H9 (cell line): ENCODE measurements around the gene LPAR1. TPM values are rescaled to one million over a fixed set of nuclear protein-coding genes. Genes with fewer than 3 reads are reported as not detected.
A peak's percentile ranks its signal among the peaks of the same experiment; 100 is the strongest.

Experiments
- DNase-seq: peaks from one replicate; pipeline ENCODE4 v3.0.0-alpha.2; 2017
- H2AFZ ChIP-seq: one replicate; pipeline ENCODE4 v1.6.1; 2013; ENCODE audit warnings: mild to moderate bottlenecking, low read length, control low read depth, moderate library complexity
- H2AK5ac ChIP-seq: 2 replicates; pipeline ENCODE4 v1.6.1; 2013; ENCODE audit warnings: low read length, control low read depth, mixed read lengths; ENCODE audit not compliant: insufficient read length
- H2BK120ac ChIP-seq: one replicate; pipeline ENCODE4 v1.6.1; 2013; ENCODE audit warnings: low read depth, mild to moderate bottlenecking, low read length, control low read depth, inconsistent platforms; ENCODE audit not compliant: poor library complexity, severe bottlenecking
- H2BK12ac ChIP-seq: 2 replicates; pipeline ENCODE4 v1.6.1; 2013; ENCODE audit warnings: low read length, control low read depth, mixed read lengths, low read depth; ENCODE audit not compliant: insufficient read length
- H2BK15ac ChIP-seq: 2 replicates; pipeline ENCODE4 v1.6.1; 2013; ENCODE audit warnings: low read depth, low read length, control low read depth
- H2BK20ac ChIP-seq: one replicate; pipeline ENCODE4 v1.6.1; 2013; ENCODE audit warnings: low read depth, mild to moderate bottlenecking, low read length, control low read depth, inconsistent platforms; ENCODE audit not compliant: poor library complexity, severe bottlenecking
- H2BK5ac ChIP-seq: 2 replicates; pipeline ENCODE4 v1.6.1; 2013; ENCODE audit warnings: low read length, control low read depth, mixed read lengths; ENCODE audit not compliant: insufficient read length
- H3K14ac ChIP-seq: 2 replicates; pipeline ENCODE4 v1.6.1; 2013; ENCODE audit warnings: low read length, control low read depth; ENCODE audit not compliant: insufficient read depth
- H3K18ac ChIP-seq: 2 replicates; pipeline ENCODE4 v1.6.1; 2013; ENCODE audit warnings: low read depth, mild to moderate bottlenecking, mixed read lengths, low read length, control low read depth; ENCODE audit not compliant: insufficient read length
- H3K23ac ChIP-seq: 2 replicates; pipeline ENCODE4 v1.6.1; 2013; ENCODE audit warnings: low read length, control low read depth, mixed read lengths, low read depth; ENCODE audit not compliant: insufficient read length
- H3K23me2 ChIP-seq: 2 replicates; pipeline ENCODE4 v1.6.1; 2013; ENCODE audit warnings: low read depth, mild to moderate bottlenecking, mixed read lengths, low read length, control low read depth; ENCODE audit not compliant: insufficient read length, poor library complexity, severe bottlenecking
- H3K27ac ChIP-seq: 2 replicates; pipeline ENCODE4 v1.5.1; 2013; ENCODE audit warnings: low read length, control low read depth, mixed read lengths, low read depth; ENCODE audit not compliant: insufficient read length
- H3K27me3 ChIP-seq: 2 replicates; pipeline ENCODE4 v1.6.1; 2013; ENCODE audit warnings: low read length, control low read depth, inconsistent platforms; ENCODE audit not compliant: insufficient read depth
- H3K4ac ChIP-seq: 2 replicates; pipeline ENCODE4 v1.6.1; 2013; ENCODE audit warnings: low read depth, mild to moderate bottlenecking, control low read depth, inconsistent platforms, low read length, moderate library complexity
- H3K4me1 ChIP-seq: 2 replicates; pipeline ENCODE4 v1.6.1; 2013; ENCODE audit warnings: low read length, control low read depth, inconsistent platforms; ENCODE audit not compliant: insufficient read depth
- H3K4me2 ChIP-seq: 2 replicates; pipeline ENCODE4 v1.6.1; 2013; ENCODE audit warnings: low read length, control low read depth, mixed read lengths; ENCODE audit not compliant: insufficient read length, insufficient read depth
- H3K56ac ChIP-seq: 2 replicates; pipeline ENCODE4 v1.6.1; 2013; ENCODE audit warnings: low read depth, mild to moderate bottlenecking, mixed read lengths, low read length, control low read depth; ENCODE audit not compliant: insufficient read length
- H3K79me1 ChIP-seq: 2 replicates; pipeline ENCODE4 v1.6.1; 2013; ENCODE audit warnings: low read depth, mild to moderate bottlenecking, moderate library complexity, low read length, control low read depth, inconsistent platforms; ENCODE audit not compliant: insufficient read depth, poor library complexity, severe bottlenecking
- H3K79me2 ChIP-seq: 2 replicates; pipeline ENCODE4 v1.6.1; 2013; ENCODE audit warnings: low read length, control low read depth, inconsistent platforms; ENCODE audit not compliant: insufficient read depth
- H3K9ac ChIP-seq: 2 replicates; pipeline ENCODE4 v1.6.1; 2013; ENCODE audit warnings: low read length, control low read depth, mixed read lengths; ENCODE audit not compliant: insufficient read length; ENCODE audit errors: extremely low read depth
- H3K9me3 ChIP-seq: one replicate; pipeline ENCODE4 v1.6.1; 2013; ENCODE audit warnings: low read depth, low read length, inconsistent platforms; ENCODE audit not compliant: control insufficient read depth
- H3T11ph ChIP-seq: one replicate; pipeline ENCODE4 v1.6.1; 2013; ENCODE audit warnings: mild to moderate bottlenecking, low read length, control low read depth, inconsistent platforms
- H4K20me1 ChIP-seq: one replicate; pipeline ENCODE4 v1.6.1; 2013; ENCODE audit not compliant: control insufficient read depth, insufficient read length, insufficient read depth
- H4K5ac ChIP-seq: 2 replicates; pipeline ENCODE4 v1.6.1; 2013; ENCODE audit warnings: low read depth, mild to moderate bottlenecking, mixed read lengths, low read length, control low read depth; ENCODE audit not compliant: insufficient read length
- H4K8ac ChIP-seq: replicated peaks from 2 replicates; pipeline ENCODE4 v1.6.1; 2013; ENCODE audit warnings: low read length, control low read depth, mixed read lengths, low read depth; ENCODE audit not compliant: insufficient read length
- H4K91ac ChIP-seq: 2 replicates; pipeline ENCODE4 v1.6.1; 2013; ENCODE audit warnings: low read depth, mild to moderate bottlenecking, moderate library complexity, mixed read lengths, low read length, control low read depth; ENCODE audit not compliant: insufficient read length
- H3K27ac Mint-ChIP-seq, 3 experiments: 2 replicates in 2 of 3; 3 replicates in 1 of 3; pipeline ENCODE4 v1.8.0; 2020 to 2021; ENCODE audit warnings: mixed read lengths in 3 of 3, mild to moderate bottlenecking in 1 of 3, moderate library complexity in 1 of 3
- H3K27me3 Mint-ChIP-seq: 2 replicates; pipeline ENCODE4 v1.8.0; 2021; ENCODE audit warnings: low read depth, mild to moderate bottlenecking, moderate library complexity, mixed read lengths
- H3K36me3 Mint-ChIP-seq, 3 experiments: 2 replicates in 2 of 3; 3 replicates in 1 of 3; pipeline ENCODE4 v1.8.0; 2020 to 2021; ENCODE audit warnings: low read depth in 3 of 3, mixed read lengths in 3 of 3; ENCODE audit not compliant: insufficient read depth in 1 of 3
- H3K4me1 Mint-ChIP-seq, 2 experiments: 2 replicates each; pipeline ENCODE4 v1.8.0; 2020; ENCODE audit warnings: mixed read lengths in 2 of 2
- H3K4me3 Mint-ChIP-seq, 2 experiments: 2 replicates in 1 of 2; 3 replicates in 1 of 2; pipeline ENCODE4 v1.8.0; 2020 to 2021; ENCODE audit warnings: mild to moderate bottlenecking in 2 of 2, mixed read lengths in 2 of 2, moderate library complexity in 1 of 2
- H3K9me3 Mint-ChIP-seq, 2 experiments: 2 replicates in 1 of 2; 3 replicates in 1 of 2; pipeline ENCODE4 v1.8.0; 2020; ENCODE audit warnings: mild to moderate bottlenecking in 2 of 2, mixed read lengths in 2 of 2, moderate library complexity in 1 of 2
- WGBS: extraction: QIAGEN DNeasy Blood & Tissue Kit; methylation state at CpG from one replicate; pipeline ENCODE4 v1.1.7; 2013; ENCODE audit warnings: missing lambda C conversion rate, low lambda C conversion rate, mixed read lengths; ENCODE audit not compliant: insufficient read length; ENCODE audit errors: extremely low coverage; 5-methylcytosine and 5-hydroxymethylcytosine counted together
- total RNA-seq: library from RNA; stranded (reverse); gene quantifications from 2 replicates; pipeline ENCODE4 v1.2.1, GENCODE V29; 2021
- TF ChIP-seq, protein P1 (sequence below): fragments of 200-600 bp; sonication (generic); conservative IDR thresholded peaks from 3 replicates; pipeline ENCODE4 v1.8.0; 2021; ENCODE audit warnings: antibody characterized with exemption, mild to moderate bottlenecking

LPAR1 gene
- total RNA-seq, 1 experiment from 2014 or later, result 1.3 TPM

DNA sequence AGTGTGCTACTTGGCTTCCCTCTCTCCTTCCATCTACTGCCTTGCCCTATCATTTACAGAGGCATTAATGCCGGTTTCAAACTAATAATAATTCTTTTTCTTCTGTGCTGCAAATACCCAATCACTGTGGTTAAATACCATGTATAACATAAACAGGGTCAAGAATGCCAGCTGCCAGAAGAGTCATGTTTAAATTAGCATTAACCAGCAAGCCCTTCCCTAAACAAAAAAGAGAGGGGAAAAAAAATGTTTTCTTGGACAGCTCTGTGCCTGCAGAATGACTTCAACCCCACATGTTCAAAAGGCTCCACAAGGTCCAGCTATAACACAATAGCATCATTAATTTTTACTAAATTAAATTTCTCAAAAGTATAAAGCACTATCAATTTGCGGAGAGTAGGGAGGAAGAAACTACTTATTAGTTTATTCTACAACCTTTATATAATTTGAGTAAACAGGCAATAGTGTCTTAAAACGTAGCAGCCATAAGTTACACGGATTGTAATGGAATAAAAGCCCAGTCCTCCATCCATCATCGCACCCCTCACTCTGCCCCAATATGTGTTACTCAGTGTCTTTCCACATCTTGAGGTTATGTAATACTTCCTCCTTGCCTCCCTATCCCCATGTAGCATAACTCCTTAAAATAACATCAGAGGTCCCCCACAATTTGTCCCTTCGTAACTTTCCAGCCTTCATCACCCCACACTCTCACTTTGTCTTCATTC lies 3.9 kb downstream of the LPAR1 start:
- Histone ChIP-seq H4K8ac (no peak overlapping the region), H2BK15ac (no peak overlapping the region), H3K27me3 (peaks cover 8% of the 10 kb centered on the region; the same call in 1 of the 2 replicates), H3K14ac (no peak overlapping the region), H3K23ac (no peak overlapping the region), H4K5ac (no peak overlapping the region), H2BK5ac (no peak overlapping the region), H2BK20ac (no peak overlapping the region), H3K9me3 (no peaks in the 10 kb centered on the region), H3K4me1 (peaks cover 2% of the 10 kb centered on the region; the same call in 1 of the 2 replicates), H3K23me2 (peaks cover 11% of the 10 kb centered on the region), H4K91ac (no peak overlapping the region), H3K27ac (no peak overlapping the region), H2BK120ac (no peak overlapping the region), H3K4ac (no peak overlapping the region), H3K56ac (no peak overlapping the region), H3K79me1 (no peaks in the 10 kb centered on the region), H4K20me1 (no peaks in the 10 kb centered on the region), H3K9ac (no peak overlapping the region), H3K4me2 (no peak overlapping the region), H2BK12ac (no peak overlapping the region), H3K79me2 (no peaks in the 10 kb centered on the region), H3K18ac (no peak overlapping the region), H2AFZ (no peak overlapping the region), H2AK5ac (no peak overlapping the region), H3T11ph (no peak overlapping the region)
- Mint-ChIP-seq H3K4me3 (no peak overlapping the region), H3K27ac (peak overlapping the region in 1 of 3 experiments; percentile 15; a peak in 1 of 7 replicates), H3K4me1 (peaks cover 27 to 45% of the 10 kb centered on the region in 2 experiments), H3K9me3 (peaks cover 0 to 2% of the 10 kb centered on the region in 2 experiments; a peak in 2 of 5 replicates), H3K27me3 (peaks cover 32% of the 10 kb centered on the region), H3K36me3 (no peaks in the 10 kb centered on the region; a peak in 1 of 7 replicates)
- WGBS, result no CpG with 5 or more reads among the region's 6 CpGs
- TF ChIP-seq, protein P1, sequence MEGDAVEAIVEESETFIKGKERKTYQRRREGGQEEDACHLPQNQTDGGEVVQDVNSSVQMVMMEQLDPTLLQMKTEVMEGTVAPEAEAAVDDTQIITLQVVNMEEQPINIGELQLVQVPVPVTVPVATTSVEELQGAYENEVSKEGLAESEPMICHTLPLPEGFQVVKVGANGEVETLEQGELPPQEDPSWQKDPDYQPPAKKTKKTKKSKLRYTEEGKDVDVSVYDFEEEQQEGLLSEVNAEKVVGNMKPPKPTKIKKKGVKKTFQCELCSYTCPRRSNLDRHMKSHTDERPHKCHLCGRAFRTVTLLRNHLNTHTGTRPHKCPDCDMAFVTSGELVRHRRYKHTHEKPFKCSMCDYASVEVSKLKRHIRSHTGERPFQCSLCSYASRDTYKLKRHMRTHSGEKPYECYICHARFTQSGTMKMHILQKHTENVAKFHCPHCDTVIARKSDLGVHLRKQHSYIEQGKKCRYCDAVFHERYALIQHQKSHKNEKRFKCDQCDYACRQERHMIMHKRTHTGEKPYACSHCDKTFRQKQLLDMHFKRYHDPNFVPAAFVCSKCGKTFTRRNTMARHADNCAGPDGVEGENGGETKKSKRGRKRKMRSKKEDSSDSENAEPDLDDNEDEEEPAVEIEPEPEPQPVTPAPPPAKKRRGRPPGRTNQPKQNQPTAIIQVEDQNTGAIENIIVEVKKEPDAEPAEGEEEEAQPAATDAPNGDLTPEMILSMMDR, result no peak
- no peak for DNase-seq
